HT1080 (cell line): Measurements from ENCODE around the gene LTBP1. TPM values are rescaled to one million over a fixed set of nuclear protein-coding genes. Genes with fewer than 3 reads are reported as not detected.
"Not testable (repeated sequence)": the region's sequence is repeated elsewhere in the genome, so short reads cannot be mapped to it uniquely, and the experiment has no call there.

Experiments
- DNase-seq: peaks from one replicate; pipeline ENCODE4 v3.0.0-alpha.2; 2015; ENCODE audit warnings: low read depth
- polyA plus RNA-seq, 2 experiments: library from polyadenylated mRNA; depleted of rRNA; stranded (reverse); fragments of >200 nt; gene quantifications; 2 replicates each; pipeline ENCODE4 v1.2.3, GENCODE V29; 2015
- total RNA-seq: library from RNA; depleted of rRNA; stranded (reverse); fragments of >200 nt; shearing (Covaris generic); gene quantifications from 2 replicates; pipeline ENCODE4 v1.2.3, GENCODE V29; 2014; rRNA removed

LTBP1 gene, protein sequence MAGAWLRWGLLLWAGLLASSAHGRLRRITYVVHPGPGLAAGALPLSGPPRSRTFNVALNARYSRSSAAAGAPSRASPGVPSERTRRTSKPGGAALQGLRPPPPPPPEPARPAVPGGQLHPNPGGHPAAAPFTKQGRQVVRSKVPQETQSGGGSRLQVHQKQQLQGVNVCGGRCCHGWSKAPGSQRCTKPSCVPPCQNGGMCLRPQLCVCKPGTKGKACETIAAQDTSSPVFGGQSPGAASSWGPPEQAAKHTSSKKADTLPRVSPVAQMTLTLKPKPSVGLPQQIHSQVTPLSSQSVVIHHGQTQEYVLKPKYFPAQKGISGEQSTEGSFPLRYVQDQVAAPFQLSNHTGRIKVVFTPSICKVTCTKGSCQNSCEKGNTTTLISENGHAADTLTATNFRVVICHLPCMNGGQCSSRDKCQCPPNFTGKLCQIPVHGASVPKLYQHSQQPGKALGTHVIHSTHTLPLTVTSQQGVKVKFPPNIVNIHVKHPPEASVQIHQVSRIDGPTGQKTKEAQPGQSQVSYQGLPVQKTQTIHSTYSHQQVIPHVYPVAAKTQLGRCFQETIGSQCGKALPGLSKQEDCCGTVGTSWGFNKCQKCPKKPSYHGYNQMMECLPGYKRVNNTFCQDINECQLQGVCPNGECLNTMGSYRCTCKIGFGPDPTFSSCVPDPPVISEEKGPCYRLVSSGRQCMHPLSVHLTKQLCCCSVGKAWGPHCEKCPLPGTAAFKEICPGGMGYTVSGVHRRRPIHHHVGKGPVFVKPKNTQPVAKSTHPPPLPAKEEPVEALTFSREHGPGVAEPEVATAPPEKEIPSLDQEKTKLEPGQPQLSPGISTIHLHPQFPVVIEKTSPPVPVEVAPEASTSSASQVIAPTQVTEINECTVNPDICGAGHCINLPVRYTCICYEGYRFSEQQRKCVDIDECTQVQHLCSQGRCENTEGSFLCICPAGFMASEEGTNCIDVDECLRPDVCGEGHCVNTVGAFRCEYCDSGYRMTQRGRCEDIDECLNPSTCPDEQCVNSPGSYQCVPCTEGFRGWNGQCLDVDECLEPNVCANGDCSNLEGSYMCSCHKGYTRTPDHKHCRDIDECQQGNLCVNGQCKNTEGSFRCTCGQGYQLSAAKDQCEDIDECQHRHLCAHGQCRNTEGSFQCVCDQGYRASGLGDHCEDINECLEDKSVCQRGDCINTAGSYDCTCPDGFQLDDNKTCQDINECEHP (N-terminal part only)
- 28.6 and 40.5 TPM in 2 replicates for total RNA-seq
- polyA plus RNA-seq (2015; cell fraction: cytosol; rRNA removed), result 17.2 and 29.7 TPM in 2 replicates
- 259 and 287 TPM in 2 replicates for polyA plus RNA-seq (2015; cell fraction: nucleus; rRNA removed)

DNA sequence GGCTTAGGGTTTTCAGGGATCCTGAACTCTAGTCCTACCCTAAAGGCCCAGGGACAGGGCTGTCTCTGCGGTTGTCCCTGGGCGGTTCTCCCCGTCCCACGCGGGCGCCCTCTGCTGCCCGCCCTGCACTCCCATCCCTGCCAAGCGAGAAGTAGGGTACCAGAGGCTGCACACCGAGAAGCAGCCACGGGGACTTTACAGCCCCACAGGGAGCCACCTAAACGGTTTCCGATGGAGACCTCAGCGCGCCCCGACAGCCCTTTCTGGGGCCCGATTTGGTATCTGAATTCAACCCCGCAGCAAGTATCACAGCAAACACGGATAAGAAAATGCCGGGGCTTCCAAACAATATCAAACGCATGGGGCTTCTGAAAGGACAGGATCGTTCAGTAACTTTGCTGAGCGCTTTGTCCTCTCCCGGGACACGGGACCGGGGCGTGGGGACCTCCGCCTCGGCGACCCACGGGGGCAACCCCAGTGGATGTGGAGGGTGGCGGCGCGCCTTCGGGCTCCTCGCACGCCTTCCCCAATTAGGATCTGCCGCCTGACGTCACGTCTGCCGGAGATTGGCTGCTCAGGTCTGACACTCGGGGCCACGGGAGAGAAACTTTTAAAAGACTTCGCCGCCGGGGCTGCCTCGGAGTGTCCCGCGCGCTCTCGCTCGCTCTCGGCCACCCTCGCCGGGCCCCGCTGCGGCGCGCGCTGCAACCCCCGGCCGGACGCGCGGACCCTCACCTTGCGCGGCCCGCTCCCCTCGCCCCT lies at the start of gene LTBP1:
Gene LTBP1, plus strand, starts transcription at position 640 of the 762 bp plus-strand sequence. CDS start 372 bp downstream, outside the sequence.
- peak; percentile 55 for DNase-seq

DNA sequence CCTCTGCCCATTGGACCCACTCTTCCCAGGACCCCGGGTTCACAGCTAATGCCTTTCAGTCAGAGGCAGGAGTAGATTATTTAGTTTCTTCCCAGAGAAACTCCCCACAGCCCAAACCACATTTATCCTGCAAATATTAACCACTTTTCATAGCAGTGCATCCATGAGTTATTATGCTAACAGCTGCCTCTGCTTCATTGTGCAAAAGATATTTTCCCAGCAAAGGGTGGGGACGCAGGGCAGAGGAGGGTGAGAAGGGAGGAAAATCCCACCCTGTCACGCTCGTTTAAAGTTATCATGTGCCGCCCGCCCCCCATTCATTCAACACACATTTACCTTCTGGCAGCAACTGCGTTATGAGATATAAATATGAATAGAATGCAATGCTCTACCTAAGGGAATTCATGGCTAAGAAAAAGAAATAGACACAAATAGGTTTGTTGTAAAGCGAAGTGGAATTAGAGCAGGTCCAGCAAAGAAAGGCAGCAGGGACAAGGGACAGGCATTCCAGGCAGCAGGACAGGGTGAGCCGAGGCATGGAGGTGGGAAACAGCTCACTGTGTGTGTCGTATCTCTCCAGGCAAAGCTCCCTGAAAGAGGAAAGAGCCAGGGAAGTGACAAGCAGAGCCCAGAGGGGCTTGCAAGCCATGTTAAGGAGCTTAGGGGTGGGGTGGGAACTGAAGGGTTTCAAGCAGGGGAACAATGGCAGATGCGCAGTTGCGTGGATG lies 46.3 kb upstream of the LTBP1 start:
- DNase-seq, result no peak

DNA sequence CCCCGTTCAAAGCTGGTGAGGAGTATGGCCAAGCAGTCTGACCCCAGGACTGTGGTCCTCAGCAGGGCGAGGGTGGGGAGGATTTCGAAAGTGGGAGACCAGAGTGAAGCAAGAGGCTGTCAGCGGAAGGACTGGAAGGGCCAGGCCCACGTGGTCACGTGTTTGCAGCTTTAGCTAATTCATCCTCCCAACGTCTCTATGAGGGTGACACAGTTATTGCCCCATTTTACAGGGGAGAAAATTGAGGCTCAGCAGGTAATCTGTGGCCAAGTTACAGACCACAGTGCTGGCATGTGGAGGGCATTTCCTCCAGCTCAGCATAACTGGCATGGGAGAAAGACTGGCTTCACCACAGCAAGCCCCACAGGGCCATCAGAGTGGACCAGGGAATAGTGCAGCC lies 45.4 kb upstream of the LTBP1 start:
- no peak for DNase-seq

DNA sequence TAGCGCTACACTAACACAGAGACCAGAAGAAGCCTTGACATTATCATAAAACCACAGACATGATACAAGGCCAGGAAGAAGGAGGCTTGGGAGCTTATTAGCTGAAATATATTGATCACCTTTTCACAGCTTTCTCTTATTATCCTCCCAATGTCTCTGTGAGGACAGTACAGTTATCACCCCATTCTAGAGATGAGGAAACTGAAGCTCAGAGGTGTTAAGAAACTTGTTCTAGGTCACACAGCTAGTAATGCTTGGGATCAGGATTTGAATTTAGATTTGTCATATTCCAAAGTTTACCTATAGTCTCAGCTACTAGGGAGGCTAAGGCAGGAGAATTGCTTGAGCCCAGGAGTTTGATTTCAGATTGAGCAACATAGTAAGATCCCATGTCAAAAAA lies 44.6 kb upstream of the LTBP1 start:
- DNase-seq, result no peak

DNA sequence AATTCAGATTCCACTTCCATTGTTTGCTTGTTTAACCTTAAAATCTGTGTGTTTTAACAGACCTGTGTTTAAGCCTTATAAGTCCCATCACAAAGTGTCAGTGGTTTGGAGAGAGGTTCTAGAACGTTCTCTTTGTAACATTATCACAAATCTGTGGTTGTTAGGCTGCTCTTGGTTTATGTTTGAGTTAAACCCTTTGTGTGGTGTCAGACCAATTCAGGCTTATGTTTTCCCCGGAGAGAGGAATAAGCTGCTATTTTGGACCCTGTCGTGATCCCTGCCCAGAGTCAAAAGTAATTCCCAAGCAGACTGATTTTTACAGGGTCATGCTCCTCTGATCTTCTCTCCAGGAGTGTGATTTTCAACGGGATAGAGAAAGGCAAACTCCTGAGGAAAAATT lies 43.8 kb upstream of the LTBP1 start:
- no peak for DNase-seq

DNA sequence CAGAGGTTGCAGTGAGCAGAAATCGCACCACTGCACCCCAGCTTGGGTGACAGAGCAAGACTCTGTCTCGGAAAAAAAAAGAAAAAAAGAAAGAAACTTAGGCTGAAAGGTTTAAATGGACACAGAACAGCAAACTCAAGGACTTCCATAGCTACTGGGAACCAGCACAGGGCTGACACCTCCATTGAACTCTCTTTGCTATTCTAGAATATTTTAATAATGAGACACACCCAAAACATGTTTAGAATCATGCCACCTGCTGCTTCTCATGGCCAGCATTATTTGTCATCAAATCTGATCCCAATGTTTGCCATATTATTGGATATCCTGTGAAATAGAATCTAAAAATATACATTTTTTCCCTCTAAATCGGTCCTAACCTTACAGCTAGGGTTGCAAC lies 42.7 kb upstream of the LTBP1 start:
- DNase-seq, result no peak

DNA sequence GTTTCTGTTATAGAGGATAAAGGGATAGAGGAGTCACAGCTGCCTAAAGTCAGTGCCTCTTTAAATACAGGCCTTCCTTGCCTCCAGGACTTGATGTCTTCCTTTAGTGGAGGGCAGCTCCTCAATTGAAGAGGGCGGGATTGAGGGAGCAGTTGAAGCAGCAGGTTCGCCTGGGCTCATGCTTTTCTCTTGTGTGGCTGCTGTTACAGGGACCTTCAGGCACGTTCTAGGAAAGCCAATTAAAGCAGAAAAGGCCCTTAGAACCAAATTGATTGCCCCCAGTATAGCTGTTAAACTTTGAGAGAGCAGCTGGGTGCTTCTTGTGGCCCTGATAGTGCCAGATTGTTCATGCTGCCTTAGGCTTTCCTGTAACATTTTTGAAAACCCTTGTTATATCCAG lies 42.0 kb upstream of the LTBP1 start:
- DNase-seq, result no peak

DNA sequence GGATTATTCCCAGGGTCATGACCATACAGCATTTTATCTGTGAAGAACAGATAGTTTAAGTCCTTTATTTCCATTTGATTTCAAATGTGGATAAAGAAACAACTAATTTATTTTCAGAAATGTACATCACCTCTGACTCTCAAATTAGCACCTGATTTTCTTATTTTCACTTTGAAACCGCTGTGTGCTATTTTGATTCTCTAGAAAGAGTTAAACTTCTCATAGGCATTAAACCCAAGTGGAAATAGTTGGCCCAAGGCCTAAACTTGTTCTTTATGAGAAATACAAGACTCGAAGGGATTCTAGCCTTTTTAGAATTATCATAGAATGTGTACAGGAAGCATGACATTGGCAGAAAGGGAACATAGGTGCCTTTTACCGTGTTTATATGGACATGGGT lies 41.5 kb upstream of the LTBP1 start:
- DNase-seq, result no peak

DNA sequence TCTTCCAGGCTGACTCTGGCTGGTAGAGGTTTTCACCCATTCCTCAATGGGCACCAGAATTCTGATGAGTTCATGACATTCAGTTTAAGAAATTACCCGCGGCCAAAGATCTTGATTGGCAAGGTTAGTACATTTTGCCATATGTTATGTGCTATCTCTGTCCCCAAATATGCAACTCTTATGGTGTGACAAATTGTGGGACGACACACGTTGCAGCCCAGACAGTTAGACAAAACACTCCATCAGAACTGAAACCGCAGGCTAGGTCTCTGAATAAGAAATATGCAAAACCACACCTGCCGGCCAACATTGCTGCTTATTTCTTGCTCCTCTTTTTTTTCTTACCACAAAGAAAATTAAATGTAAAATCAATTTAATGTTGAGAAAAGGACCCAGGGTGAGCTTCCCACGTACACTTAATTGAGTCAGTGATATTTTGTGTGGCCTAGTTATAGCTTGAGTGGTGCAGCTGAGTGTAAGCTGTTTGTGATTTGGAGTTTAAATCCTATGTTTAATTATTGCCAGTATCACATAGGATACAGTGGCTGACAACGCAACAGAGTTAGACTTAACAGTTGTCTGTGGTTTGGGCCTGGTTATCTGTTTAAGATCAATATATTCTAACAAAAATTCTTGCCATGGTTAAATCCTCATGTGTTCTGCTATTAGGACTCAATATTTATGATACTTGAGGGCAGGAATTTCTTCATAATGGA lies 35.7 kb upstream of the LTBP1 start:
- DNase-seq, result no peak

DNA sequence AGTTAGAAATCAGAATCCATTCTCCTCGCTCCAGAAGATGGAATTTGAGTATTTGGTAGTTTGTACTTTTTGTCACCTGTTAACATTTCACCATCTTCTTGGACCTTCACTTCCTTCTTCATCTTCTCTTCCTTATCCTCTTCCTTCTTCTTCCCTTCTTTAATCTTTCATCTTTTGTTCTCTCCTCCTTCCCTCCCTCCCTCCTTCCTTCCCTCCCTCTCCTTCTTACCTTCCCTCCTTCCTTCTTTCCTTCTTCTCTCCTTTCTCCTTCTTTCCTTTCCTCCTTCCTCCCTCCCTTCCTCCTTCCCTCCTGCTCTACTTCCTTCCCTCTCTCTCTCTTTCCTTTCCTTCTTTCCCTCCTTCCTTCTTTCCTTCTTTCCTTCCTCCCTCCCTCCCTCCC lies 31.1 kb upstream of the LTBP1 start:
- DNase-seq, result no peak

DNA sequence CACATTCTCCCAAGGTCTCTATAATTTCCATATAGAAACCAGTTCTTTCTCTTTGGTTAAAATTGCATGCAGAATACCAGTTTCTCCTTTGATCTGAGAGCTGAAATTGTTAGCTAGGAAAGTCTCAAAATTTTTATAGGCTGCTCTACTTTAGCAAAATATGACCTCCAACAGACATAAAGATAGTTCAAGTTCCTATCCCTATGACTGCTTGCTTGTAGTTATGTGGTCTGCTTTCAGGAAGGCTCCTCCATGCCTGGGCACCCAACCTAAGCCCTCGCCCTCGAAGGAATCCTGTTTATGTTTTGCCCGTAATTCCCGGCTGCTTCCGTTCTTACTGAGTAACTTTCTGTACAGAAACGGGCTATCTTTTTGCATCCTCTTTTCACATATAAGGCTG lies 28.0 kb upstream of the LTBP1 start:
- DNase-seq, result no peak

DNA sequence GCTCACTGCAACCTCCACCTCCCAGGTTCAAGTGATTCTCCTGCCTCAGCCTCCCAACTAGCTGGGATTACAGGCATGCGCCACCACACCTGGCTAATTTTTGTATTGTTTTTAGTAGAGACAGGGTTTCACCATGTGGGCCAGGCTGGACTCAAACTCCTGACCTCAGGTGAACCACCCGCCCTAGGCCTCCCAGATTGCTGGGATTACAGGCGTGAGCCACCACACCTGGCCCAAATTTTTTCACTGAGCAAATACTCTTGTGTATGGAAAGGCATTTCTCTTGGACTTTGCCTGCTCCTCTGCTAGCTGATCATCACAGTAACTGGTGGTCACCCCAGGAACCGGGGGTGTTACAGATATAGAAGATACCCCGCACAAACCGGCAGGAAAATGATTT lies 26.9 kb upstream of the LTBP1 start:
- DNase-seq, result not testable (repeated sequence)

DNA sequence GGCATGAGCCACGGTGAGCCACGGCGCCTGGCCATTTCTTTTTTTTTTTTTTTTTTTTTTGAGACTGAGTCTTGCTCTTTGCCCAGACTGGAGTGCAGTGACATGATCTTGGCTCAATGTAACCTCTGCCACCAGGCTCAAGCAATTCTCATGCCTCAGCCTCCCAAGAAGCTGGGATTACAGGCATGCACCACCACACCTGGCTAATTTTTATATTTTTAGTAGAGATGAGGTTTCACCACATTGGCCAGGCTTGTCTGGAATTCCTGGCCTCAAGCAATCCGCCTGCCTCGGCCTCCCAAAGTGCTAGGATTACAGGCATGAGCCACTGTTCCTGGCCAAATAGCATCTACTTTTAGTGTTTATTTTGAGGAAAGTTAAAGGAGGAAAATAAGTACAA lies 25.3 kb upstream of the LTBP1 start:
- DNase-seq, result not testable (repeated sequence)

DNA sequence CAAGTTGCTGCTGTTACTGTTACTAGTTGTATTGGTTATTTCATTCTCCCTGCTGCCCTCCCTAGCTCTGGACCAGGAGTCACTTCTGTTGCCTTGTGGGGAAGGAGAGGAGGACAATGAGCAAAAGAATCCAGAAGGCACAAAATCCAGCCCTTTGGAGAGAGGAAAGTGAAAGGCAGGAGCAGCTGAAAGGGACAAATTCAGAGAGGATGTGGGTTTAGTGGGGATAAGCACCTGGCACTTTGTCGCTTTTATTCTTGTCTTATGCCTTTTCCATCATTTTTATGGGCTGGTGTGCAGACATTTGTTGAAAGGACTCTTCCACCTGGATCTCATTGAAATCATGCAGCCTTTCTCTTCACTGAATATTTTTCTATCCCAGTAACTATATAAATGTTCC lies 24.3 kb upstream of the LTBP1 start:
- DNase-seq, result no peak

DNA sequence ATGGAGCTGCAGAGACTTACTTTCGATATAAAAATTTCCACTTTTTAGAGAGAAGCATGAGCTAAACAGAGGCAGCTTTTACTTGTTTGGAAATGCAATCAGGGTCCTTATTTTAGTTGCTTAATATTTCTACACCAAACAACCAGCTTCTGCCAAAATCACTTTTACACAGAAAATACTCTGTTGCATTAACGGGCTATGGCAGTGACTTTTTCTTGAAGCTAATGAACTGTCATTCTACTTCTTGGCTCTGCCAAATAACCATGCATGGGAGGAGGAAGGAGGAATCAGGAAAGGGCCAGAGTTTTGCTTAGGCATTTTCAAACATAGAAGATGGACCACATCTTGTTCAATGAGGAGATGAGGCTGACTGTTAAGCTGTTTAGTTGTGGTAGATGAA lies 23.6 kb upstream of the LTBP1 start:
- no peak for DNase-seq

DNA sequence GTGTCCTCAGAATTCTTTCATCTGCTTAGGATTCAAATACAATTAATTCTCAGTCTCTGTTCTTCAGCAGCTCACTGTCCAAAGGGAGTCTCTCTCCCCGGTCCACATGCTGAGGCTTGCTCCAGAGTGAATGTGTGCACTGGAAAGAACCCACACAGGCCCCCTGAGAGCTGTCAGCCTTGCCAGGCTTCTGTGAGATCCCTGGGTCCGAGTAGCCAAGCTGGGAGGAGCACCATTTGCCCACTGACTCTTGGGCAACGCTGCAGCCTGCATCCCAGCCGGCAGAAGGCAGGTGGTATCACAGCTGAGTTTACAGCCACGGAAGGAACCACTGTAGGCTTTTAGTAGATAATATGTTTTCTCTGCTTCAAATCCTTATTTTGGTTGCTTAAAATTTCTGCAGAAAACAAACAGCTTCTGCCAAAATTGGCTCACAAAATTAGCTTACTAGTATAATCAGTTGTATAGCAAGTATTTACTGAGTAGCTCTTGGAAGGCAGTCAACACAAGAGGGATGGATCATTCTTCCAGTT lies 21.4 kb upstream of the LTBP1 start:
- no peak for DNase-seq

DNA sequence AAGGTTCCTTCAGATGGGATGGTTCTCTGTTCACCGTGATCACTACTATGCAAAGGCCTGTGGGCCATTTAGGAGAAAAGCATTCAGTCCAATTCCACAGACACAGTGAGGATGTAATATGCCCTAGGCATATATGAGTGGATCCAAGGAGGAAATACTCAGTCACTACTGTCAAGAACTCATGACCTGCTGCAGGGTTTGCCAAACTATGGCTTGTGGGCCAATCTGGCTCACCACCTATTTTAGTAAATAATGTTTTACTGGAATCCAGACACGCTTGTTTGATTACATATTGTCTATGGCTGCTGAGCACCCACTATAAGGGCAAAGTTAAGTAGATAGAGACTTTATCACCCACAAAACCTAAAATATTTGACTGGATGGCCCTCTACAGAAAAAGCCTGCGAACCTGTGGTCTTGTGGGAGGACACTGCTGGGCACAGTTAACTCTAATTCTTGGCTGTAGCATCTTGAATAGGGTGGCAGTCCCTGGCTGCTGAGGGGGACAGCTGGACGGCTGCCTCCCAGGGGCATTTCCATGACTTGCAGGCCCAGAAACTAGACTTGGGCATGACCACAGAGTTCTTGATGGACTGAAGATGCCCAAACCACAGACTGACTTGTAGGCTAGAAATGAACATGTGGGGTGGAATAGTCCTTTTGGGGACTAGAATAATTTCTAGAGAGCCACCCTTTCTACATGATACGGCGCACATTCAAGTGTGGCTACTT lies 20.6 kb upstream of the LTBP1 start:
- DNase-seq, result no peak

DNA sequence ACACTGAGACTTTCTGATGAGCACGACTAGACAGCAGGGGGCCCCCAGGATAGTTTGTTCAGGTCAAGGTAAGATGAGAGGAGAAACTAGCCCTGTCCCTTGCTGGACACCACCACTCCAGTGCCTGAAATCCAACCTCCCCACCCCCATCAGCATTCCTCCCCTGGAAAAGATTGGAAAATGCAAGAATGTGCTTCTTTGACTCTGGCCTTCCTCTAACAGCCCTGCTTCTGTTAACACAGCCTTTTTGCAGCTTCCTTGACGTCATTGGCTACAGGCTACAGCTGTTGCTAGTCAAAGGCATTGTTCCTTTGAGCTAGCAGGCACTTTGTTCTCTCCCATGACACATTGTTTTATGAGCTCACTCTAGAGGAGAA lies 20.1 kb upstream of the LTBP1 start:
- DNase-seq, result peak; percentile 41

DNA sequence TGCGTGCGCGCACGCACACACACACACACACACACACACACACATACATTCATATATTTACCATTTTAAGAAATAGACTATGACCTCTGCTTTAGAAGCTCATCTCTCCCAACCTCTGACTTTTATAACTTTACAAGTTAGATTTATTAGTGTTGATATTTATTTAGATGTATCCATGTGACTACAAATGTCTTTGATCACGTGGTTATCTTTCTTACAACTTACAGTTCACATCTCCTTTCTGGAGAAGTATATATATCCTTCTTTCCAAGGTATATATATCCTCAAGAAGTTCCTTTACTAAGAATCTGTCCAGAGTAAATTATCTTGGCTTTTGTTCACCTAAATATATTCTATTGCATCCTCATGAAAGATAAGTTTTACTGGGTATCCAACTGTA lies 16.3 kb upstream of the LTBP1 start:
- no peak for DNase-seq
